ENCODE measurements around the gene RALGPS1.

Gene RALGPS1

GRCh38 chr9:127249877-127250276 lies 335.3 kb downstream of the RALGPS1 start:
- no peak for DNase-seq (ENCODE audit: low read depth in 1 of 2, low spot score in 1 of 2)

DNA sequence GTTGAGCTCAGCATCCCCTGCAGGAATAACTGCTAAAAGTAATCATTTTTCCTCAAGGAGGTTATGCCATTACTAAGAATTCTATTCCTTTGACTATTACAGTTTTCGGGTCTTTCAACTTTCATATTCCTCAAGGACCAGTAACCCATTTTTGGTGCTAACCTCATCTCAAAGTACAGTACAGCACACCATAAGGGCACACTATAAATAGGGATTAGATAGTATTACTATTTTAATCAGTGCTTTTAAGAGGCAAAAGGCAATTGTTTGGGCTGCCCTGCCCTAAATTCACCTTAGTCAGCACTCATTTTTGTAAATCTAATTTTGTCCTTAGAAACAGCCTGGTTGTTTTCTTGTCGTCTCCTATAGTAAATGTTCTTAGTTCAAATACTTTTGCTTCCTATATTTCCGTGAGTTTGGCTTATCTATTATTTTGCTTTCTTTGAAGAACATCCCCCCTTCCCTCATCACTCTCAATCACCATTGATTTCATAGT lies 336.4 kb downstream of the RALGPS1 start:
- no peak for DNase-seq (ENCODE audit: low read depth in 1 of 2, low spot score in 1 of 2)

DNA sequence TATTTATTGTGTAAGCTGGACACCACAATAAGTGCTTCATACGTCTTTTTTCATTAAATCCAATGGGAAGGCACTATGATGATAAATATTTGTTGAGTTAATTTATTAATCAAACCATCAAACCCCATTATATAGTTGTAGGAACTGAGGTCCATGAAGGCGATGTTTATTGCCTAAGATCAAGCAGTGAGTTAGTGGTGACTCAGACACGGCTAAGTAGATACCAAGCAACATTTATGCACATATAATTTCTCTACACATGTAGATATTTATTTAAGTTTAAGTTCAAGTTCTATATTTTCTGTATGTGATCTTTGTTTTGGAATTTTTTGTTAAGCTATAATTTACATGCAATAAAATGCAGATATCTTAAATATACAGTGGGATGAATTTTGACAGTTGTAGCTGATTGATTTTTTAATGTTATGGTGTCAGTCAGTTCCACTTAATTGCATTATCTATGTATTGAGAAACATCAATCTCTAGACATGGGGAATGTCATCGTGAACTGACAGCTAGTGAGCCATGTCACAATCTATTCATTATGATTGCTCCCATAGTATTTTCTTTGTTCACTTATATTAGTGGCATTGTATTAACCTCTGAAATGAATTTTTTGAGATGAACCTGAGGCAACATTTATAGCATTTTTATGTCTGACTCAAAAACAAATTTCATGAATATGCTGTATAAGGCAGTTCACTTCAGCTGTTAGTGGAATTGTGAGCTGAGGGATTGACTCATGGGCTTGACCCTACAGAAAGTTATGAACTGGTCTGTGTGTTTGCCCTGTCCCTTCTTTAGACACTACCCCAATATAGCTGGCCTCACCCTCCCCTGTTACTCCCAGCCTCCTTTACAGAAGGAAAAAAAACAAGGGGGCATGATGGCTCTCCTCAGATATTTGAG lies 338.1 kb downstream of the RALGPS1 start:
- DNase-seq (ENCODE audit: low read depth in 1 of 2, low spot score in 1 of 2), result no peak

DNA sequence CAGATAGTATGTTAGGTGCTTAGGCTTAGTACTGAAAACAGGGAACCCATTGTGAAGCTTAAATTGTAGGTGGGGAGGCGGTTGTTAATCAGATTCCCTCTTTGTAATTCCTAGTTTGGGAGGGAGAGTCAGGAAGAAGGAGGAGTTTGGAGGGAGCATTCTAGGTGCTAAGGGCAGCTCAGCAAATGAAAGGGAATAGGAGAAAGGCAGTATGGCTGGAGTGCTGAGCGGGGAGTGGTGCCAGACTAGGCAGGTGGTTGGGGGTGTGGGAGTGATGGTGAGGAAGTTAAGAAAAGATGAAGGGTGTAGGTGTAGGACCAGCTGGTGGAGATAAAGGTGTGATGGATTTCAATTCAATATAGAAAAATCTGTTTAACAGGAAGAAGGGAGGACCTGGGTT lies 338.9 kb downstream of the RALGPS1 start:
- no peak for DNase-seq (ENCODE audit: low read depth in 1 of 2, low spot score in 1 of 2)

GRCh38 chr9:127255692-127256091 lies 341.1 kb downstream of the RALGPS1 start:
- no peak for DNase-seq (ENCODE audit: low read depth in 1 of 2, low spot score in 1 of 2)

DNA sequence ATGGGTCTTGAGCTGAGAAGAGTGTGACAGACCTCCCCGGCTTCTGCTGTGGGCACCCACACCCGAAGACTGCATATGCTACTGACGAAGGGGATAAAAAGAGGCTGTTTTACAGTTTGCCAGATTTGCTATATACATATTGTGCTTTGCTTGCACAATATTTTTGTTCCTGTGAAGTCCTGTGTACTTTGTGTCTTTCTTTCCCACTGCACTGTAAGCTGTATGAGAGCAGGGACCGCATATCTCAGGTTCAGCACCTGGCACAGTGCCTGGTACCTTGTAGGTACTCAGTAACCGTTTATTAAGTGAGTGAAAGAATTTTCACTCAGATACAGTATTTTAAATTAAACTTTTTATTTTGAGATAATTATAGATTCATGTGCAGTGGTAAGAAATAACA lies 341.7 kb downstream of the RALGPS1 start:
- DNase-seq (ENCODE audit: low read depth in 1 of 2, low spot score in 1 of 2), result no peak

DNA sequence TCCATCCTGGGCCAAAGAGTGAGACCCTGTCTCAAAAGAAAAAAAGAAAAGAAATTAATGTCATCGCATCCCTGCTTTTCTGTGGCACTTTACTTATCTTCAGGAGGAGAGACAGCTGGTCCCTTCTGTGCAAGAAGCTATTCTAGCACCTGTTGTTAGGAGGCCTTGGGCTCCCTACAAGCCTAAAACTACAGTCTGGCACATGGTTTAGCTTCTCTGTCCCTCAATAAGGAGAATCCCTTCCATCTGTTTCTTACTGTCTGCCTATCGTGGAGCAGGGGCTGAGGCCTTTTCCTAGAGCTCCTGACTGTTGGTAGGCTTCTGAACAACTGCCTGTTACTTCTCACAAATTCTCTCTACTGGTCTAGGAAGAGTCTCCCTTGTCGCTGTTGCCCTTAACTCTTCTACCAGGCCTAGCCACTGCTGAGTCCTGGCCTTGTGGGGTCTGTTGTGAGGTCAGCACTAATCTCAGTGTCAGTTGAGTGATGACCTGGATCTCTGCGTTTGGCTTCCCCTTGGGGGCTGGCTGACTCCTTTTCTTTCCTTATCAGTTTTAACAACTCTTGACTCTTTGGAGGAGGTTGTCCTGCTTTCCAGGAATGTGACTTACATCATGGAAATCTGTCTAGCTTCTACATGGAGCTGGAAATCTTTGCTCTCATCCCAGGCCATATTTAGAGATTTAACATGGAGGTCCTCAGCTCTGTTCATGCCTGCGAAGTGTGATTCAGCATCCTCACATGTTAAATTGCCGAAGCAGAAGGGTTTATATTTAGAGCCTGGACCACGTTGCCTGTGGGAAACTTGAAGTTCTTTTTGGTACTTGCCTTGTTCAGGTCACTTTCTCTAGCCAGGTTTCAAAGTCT lies 344.3 kb downstream of the RALGPS1 start:
- DNase-seq (ENCODE audit: low read depth in 1 of 2, low spot score in 1 of 2), result no peak

- no peak for DNase-seq (ENCODE audit: low read depth in 1 of 2, low spot score in 1 of 2)
Measured at GRCh38 chr9:127262602-127263001, 348.0 kb downstream of the RALGPS1 start.

GRCh38 chr9:127263237-127263636 lies 348.7 kb downstream of the RALGPS1 start:
- no peak for DNase-seq (ENCODE audit: low read depth in 1 of 2, low spot score in 1 of 2)

DNA sequence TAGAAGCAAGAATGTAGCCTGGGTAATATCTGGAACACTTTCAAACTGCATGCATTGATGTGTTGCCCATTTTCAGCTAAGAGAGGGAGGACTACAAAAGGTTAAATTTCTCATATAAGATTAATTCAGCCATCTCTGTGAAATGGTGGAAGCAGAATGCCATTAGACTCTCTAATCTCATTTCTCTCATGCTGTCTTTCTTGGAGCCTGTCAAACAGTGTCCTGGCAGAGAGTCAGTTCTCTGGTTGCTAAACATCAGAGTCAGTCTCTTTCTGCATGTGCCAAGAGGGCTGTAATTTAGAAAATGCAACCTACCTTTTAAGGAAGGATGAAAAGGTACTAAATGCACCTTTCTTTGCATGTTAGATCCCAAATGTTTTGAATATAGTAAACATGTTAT lies 349.1 kb downstream of the RALGPS1 start:
- DNase-seq (ENCODE audit: low read depth in 1 of 2, low spot score in 1 of 2), result no peak

DNA sequence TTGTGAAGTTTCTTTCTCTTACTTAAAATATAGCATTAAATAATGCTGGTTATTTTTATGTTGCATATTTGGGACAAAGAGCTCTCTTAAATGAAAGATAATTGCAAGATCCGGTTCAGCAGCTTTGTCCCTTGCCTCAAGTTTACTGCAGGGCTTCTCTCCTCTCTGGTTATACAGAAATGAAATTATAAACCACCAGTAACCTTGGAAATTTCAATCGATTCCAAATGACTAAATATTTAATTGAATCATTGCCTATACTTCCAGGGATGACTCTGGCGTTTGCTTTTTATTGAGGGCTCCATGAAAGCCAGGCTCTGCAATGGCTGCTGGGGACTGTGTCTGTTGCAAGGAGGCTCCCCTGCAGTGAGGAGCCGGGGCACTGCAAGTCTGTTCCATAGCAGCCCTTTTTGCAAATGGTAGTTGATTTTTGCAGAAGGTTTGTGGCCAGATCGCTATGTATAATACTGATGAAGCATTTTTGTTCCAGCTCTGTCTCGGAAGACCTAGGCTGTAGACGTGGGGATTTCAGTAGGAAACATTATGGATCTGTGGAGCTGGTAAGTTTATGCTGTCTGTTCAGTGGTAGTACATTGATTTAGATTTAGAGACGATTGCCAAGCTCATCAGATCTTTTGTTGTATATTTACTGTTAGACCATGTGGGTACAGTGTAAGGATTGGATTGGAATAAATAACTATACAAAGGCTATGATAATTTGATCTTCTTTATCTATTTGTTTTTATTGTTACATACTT lies 350.1 kb downstream of the RALGPS1 start, which contains the start of gene GARNL3:
TSS of gene GARNL3 (plus strand) at position 313 of the 758 bp plus-strand sequence. CDS start at position 417, 104 bp downstream.
- DNase-seq (ENCODE audit: low read depth in 1 of 2, low spot score in 1 of 2), result no peak

- no peak for DNase-seq (ENCODE audit: low read depth in 1 of 2, low spot score in 1 of 2)
Measured at GRCh38 chr9:127267793-127268525, 353.4 kb downstream of the RALGPS1 start.

GRCh38 chr9:127269449-127269848 lies 354.9 kb downstream of the RALGPS1 start:
- DNase-seq (ENCODE audit: low read depth in 1 of 2, low spot score in 1 of 2), result no peak
